Measurements from ENCODE around the gene PROB1. TPM values are rescaled to one million over a fixed set of nuclear protein-coding genes. Genes with fewer than 3 reads are reported as not detected.

Gene PROB1
- total and polyA plus RNA-seq, 2 of the 13 experiments (the other 11 are each of a cell fraction or from before 2014, with no cell fraction given), result 0.69 to 1.1 TPM

DNA sequence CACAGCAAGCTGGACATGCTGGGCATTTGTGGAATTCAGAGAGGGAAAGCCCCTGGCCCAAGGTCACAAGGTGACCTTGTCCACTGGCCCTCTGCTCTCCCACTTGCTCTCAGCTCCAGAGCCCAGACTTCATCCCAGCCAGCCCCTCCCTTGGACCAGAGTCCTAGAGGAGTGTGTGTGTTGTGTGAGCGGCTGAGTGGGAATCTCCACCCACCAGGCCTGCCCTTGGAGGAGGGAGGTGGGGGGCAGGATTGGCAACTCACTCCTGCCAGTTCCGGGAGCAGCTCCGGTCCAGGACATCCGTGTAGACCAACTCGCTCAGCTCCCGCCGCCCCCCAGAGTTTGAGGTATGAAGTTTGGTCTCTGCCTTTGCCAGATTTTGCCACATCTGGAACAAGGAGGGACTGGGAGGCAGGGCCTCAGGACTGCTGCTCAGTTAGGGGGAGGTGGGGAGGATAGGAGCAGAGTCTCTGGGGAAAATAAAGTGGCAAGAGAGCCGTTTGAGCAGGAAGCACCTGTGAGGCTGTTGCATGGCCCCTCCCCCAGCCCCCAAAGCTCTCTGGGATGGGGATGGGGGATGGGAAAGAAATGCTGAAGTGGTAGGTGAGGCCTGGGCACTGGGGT, 6.6 kb downstream of the PROB1 start (continued):
- TF ChIP-seq, protein P1, sequence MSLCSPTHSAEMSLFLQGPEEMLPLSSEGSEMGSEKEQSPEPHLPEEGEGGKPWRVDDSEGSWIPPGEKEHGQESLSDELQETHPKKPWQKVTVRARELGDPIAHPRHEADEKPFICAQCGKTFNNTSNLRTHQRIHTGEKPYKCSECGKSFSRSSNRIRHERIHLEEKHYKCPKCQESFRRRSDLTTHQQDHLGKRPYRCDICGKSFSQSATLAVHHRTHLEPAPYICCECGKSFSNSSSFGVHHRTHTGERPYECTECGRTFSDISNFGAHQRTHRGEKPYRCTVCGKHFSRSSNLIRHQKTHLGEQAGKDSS (CRISPR knock-in tag; IDR thresholded peaks at IDR 0.05; ENCODE audit: borderline replicate concordance, low read depth), result no peak; the same call in 1 of the 2 replicates
- TF ChIP-seq REPIN1 (CRISPR knock-in tag; IDR thresholded peaks at IDR 0.05; ENCODE audit: borderline replicate concordance, low read depth) (no peak), EP300 (IDR thresholded peaks at IDR 0.05; ENCODE audit: low read depth in 2 of 2, low read length in 2 of 2) (peak in 1 of 2 experiments; percentile 24; a peak in 1 of 4 replicates), EP300 (CRISPR knock-in tag; IDR thresholded peaks at IDR 0.05; ENCODE audit: borderline replicate concordance) (no peak), SSRP1 (CRISPR knock-in tag; IDR thresholded peaks at IDR 0.05) (peak; percentile 59; the same call in 1 of the 2 replicates), HNRNPLL (IDR thresholded peaks at IDR 0.05; ENCODE audit: low read depth, low read length, poor library complexity, severe bottlenecking) (no peak), NR2F2 (IDR thresholded peaks at IDR 0.05; ENCODE audit: borderline replicate concordance, low read depth) (no peak), KAT7 (CRISPR knock-in tag; IDR thresholded peaks at IDR 0.05; ENCODE audit: borderline replicate concordance) (no peak), ZMYM3 (CRISPR knock-in tag; IDR thresholded peaks at IDR 0.05) (no peak), SKI (IDR thresholded peaks at IDR 0.05; ENCODE audit: partially characterized antibody) (no peak), ASH2L (IDR thresholded peaks at IDR 0.05; ENCODE audit: insufficient read length, low read depth, low read length) (no peak), SIX1 (CRISPR knock-in tag; IDR thresholded peaks at IDR 0.05; ENCODE audit: borderline replicate concordance) (no peak), FOXK2 (IDR thresholded peaks at IDR 0.05) (no peak), TEAD2 (CRISPR knock-in tag; IDR thresholded peaks at IDR 0.05) (no peak), CHD2 (IDR thresholded peaks at IDR 0.05; ENCODE audit: low read depth, low read length) (no peak), HDAC6 (IDR thresholded peaks at IDR 0.05; ENCODE audit: low read depth, low read length) (no peak), PHF5A (CRISPR knock-in tag; IDR thresholded peaks at IDR 0.05; ENCODE audit: low read depth, unreplicated experiment) (no peak), HOXA9 (CRISPR knock-in tag; IDR thresholded peaks at IDR 0.05; ENCODE audit: borderline replicate concordance) (no peak), MED8 (CRISPR knock-in tag; IDR thresholded peaks at IDR 0.05; ENCODE audit: insufficient replicate concordance) (no peak), ZFP36L2 (CRISPR knock-in tag; IDR thresholded peaks at IDR 0.05) (no peak), ELF1 (CRISPR knock-in tag; IDR thresholded peaks at IDR 0.05) (peak; percentile 59; the same call in 1 of the 2 replicates), ZNF33B (CRISPR knock-in tag; IDR thresholded peaks at IDR 0.05) (no peak), KLF11 (CRISPR knock-in tag; IDR thresholded peaks at IDR 0.05) (no peak)
- TF ChIP-seq, protein P2, sequence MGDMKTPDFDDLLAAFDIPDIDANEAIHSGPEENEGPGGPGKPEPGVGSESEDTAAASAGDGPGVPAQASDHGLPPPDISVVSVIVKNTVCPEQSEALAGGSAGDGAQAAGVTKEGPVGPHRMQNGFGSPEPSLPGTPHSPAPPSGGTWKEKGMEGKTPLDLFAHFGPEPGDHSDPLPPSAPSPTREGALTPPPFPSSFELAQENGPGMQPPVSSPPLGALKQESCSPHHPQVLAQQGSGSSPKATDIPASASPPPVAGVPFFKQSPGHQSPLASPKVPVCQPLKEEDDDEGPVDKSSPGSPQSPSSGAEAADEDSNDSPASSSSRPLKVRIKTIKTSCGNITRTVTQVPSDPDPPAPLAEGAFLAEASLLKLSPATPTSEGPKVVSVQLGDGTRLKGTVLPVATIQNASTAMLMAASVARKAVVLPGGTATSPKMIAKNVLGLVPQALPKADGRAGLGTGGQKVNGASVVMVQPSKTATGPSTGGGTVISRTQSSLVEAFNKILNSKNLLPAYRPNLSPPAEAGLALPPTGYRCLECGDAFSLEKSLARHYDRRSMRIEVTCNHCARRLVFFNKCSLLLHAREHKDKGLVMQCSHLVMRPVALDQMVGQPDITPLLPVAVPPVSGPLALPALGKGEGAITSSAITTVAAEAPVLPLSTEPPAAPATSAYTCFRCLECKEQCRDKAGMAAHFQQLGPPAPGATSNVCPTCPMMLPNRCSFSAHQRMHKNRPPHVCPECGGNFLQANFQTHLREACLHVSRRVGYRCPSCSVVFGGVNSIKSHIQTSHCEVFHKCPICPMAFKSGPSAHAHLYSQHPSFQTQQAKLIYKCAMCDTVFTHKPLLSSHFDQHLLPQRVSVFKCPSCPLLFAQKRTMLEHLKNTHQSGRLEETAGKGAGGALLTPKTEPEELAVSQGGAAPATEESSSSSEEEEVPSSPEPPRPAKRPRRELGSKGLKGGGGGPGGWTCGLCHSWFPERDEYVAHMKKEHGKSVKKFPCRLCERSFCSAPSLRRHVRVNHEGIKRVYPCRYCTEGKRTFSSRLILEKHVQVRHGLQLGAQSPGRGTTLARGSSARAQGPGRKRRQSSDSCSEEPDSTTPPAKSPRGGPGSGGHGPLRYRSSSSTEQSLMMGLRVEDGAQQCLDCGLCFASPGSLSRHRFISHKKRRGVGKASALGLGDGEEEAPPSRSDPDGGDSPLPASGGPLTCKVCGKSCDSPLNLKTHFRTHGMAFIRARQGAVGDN (CRISPR knock-in tag; IDR thresholded peaks at IDR 0.05), result peak; percentile 84
- TF ChIP-seq, protein P3, sequence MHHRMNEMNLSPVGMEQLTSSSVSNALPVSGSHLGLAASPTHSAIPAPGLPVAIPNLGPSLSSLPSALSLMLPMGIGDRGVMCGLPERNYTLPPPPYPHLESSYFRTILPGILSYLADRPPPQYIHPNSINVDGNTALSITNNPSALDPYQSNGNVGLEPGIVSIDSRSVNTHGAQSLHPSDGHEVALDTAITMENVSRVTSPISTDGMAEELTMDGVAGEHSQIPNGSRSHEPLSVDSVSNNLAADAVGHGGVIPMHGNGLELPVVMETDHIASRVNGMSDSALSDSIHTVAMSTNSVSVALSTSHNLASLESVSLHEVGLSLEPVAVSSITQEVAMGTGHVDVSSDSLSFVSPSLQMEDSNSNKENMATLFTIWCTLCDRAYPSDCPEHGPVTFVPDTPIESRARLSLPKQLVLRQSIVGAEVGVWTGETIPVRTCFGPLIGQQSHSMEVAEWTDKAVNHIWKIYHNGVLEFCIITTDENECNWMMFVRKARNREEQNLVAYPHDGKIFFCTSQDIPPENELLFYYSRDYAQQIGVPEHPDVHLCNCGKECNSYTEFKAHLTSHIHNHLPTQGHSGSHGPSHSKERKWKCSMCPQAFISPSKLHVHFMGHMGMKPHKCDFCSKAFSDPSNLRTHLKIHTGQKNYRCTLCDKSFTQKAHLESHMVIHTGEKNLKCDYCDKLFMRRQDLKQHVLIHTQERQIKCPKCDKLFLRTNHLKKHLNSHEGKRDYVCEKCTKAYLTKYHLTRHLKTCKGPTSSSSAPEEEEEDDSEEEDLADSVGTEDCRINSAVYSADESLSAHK (CRISPR knock-in tag; IDR thresholded peaks at IDR 0.05; ENCODE audit: borderline replicate concordance), result no peak
